Activated T-cell treated with anti-CD3 and anti-CD28 coated beads for 1 hour (primary cell): Measurements from ENCODE around the gene FBXL20.
A peak's percentile ranks its signal among the peaks of the same experiment; 100 is the strongest.
"Not testable (repeated sequence)": the region's sequence is repeated elsewhere in the genome, so short reads cannot be mapped to it uniquely, and the experiment has no call there.

Experiments used
- DNase-seq: peaks from one replicate; pipeline ENCODE4 v3.0.0-alpha.2; 2020; ENCODE audit warnings: low read depth

FBXL20 gene

DNA sequence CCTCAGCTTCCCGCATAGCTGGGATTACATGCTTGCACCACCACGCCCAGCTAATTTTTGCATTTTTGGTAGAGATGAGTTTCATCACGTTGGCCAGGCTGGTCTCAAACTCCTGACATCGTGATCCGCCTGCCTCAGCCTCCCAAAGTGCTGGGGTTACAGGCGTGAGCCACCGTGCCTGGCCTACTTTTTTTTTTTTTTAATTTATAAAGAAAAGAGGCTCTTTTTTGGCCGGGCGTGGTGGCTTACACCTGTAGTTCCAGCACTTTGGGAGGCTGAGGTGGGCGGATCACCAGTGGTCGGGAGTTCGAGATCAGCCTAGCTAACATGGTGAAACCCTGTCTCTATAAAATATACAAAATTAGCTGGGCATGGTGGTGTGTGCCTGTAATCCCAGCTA is 151.3 kb downstream of the FBXL20 start:
- not testable (repeated sequence) for DNase-seq

DNA sequence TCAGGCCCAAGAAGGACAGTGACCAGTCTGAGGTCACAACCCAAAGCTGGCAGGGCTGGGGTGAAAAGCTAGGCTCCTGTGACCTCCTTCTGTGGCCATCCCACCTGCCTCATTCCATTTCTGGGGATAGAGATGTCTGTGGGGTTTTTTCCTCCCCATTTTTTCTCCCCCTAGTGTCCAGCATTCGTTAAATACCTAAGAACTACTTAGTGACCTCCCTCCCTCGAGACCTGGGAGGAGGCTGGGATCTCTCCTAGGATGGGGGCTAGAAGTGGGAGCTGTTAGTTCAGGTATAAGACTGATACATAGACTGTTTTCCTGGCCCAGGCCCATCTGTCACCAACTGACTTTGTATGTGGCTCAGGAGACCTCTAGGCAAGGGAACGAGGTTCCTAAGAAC is 155.2 kb downstream of the FBXL20 start:
- no peak for DNase-seq

GRCh38 chr17:39244600-39245570 is 156.5 kb downstream of the FBXL20 start:
- peak; percentile 87 for DNase-seq

- no peak for DNase-seq
Measured at GRCh38 chr17:39244016-39244599, 157.3 kb downstream of the FBXL20 start.

DNA sequence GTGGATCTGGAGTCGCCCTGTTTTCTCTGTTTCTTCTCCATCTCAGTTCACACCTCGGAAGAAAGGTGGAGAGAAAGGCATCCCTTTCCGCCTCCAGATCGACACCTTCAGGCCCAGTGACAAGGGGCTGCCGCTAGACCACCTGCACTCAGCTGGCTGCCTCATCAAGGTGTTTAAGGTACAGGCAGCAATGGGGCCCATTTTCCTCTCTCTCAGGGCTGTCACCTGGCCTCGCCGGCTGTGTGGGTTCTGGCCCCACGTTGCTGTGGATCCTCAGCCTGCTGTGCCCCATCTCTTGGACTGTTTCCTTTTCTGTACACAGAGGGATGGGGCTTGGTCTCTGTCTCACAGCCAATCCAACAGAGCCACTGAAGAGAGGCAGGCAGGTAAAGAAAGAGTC is 158.3 kb downstream of the FBXL20 start:
- DNase-seq, result no peak

GRCh38 chr17:39240631-39241030 is 160.8 kb downstream of the FBXL20 start:
- DNase-seq, result no peak

DNA sequence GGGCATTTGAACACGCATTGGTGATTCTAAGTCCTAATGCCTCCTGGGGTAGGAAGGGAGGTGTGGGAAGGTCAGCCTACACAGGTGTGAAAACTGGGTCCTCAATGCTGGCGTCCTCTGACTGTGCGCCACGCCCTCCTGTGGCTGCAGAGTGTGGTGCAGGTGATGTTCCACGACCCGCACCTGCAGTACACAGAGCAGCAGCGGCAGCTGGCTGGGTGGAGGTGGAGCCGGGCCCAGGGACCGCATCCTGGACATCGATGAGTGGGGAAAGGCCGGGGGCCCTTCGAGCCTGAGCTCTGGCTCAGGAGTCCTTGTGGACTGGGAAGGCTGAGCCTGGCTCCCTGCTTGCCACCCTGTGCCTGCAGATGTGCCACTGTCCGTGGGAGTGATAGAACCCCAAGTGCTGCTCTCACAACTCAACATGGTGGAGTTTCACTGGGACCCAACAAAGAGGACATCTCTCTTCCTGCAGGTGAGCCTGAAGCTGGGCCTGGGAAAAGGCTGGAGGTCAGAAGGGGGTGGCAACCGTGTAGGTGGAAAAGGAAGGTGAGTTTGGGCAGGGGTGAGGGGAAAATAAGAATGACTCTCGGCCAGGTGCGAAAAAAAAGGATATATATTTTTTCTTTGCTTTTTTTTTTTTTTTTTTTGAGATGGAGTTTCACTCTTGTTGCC is 161.6 kb downstream of the FBXL20 start:
- peak; percentile 53 for DNase-seq

- DNase-seq, result peak; percentile 66
Measured at GRCh38 chr17:39238311-39238972, 163.0 kb downstream of the FBXL20 start.

DNA sequence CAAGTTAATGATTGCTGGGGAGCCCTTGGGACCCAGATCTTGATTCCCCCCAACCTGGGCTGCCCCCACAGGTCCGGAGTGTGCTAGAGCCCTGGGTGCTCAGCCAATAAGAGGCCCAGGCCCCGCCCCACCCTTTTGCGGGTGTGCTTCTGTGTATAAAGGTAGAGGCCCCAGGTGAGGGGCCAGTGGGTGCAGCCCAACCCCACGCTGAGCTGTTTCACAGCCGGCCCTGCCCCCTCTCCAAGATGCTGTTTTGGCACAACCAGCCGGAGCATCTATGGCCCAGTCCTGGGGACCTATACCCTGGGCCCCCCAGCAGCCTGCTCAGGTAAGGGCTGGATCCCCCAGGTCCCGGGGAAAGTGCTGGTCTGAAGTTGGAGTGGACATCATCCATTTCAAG is 163.8 kb downstream of the FBXL20 start:
- no peak for DNase-seq

GRCh38 chr17:39236981-39237441 is 164.4 kb downstream of the FBXL20 start:
- DNase-seq, result no peak

- no peak for DNase-seq
Measured at GRCh38 chr17:39236450-39236927, 164.9 kb downstream of the FBXL20 start.

DNA sequence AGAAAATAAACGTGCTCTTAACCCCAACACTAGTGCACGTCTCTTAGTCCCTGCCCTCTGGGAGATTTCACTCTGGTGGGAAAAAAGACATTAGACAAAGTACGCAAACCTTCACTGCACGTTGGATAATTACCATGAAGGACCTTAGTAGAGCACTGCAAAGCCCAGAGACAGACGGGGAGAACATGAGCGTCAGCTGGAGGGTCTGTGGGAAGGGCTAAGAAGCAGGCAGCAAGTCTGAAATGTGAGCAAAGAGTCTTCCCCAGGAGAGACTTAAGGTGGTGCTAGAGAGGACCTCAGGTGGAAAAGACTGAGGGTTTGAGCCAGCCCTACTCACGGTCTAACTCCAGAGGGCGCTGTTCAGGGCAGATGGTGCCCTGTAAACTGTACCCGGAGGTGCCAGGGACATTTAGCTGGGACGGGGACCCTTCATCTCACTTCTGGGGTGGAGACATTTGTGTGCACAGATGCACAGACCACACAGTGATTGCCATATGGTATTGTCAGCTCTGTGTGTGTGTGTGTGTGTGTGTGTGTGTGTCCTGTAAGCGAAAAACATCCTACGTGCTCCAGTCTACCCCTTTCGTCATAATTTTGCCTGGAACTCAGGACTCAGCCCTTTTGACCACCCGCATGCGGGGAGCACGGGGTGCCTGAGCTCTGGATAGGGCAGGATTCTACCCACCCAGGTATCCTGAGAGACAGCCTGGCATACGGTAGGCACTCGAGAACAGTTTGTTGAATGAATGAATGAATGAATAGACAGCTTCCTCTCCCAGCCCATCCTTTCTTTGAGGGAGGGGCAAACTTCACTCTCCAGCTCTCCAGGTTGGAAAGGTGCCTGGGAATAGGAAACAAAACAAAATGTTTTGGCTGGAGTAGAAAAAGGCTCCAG is 165.6 kb downstream of the FBXL20 start:
- no peak for DNase-seq

DNA sequence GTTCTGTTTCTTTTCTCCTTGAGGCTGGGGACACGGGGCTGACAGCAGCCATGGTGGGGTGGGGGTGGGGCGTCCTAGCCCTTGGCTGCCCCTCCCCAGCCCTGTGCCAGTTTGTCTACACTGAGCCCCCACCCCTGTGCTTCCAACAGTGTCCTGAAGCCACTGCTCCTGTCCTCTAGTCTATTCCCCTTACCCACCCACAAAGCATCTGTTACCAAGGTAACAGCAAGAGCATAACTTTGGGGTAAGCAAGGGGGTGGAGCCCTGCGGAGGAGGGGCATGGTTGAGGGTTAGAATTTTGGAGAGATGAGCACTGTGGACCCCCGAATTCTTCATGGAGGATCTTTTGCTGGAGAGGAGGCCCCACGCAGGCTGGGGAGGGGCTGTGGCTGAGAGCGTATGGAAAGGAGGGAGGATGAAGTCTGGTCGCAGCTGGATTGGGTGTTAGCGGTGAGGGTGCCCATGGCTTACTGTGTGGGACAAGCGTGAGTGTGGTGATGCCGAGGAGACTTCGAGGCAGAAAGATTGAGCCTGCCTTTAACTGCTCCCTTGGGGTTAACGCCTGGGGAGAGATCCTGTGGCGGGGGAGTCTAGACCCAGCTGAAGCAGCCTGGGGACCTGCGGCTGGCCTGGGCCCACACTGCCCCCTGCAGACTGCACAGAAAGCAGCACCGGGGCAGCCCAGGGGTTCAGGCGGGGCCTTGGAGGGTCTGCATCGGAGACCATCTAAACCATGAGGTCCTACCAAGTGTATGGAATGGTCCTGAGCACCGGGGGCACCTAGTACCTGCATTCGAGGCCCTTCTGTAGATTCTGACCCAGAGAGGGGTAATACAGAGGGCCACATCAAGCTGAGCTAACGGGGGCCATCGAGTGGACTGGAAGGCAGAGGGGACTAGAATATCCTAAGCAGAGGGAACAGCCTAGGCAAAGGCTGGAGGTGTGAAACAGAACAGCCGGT is 169.6 kb downstream of the FBXL20 start:
- peak; percentile 49 for DNase-seq

GRCh38 chr17:39231091-39231561 is 170.3 kb downstream of the FBXL20 start:
- no peak for DNase-seq

DNA sequence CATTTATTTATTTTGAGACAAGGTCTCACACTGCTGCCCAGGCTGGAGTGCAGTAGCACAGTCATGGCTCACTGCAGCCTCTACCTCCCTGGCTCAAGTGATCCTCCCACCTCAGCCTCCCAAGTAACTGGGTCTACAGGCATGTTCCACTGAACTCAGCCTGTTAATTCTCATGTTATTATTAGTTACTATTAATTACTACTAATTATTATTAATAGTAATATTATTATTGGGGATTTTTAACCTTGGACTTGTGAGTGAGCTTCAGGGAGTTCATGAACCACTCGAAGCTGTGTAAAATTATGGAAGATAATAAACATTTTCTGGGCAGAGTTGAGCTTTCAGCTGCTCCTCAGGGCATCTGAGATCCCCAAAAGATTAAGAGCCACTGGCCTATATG is 171.1 kb downstream of the FBXL20 start:
- DNase-seq, result no peak

- no peak for DNase-seq
Measured at GRCh38 chr17:39229274-39229913, 172.0 kb downstream of the FBXL20 start.

DNA sequence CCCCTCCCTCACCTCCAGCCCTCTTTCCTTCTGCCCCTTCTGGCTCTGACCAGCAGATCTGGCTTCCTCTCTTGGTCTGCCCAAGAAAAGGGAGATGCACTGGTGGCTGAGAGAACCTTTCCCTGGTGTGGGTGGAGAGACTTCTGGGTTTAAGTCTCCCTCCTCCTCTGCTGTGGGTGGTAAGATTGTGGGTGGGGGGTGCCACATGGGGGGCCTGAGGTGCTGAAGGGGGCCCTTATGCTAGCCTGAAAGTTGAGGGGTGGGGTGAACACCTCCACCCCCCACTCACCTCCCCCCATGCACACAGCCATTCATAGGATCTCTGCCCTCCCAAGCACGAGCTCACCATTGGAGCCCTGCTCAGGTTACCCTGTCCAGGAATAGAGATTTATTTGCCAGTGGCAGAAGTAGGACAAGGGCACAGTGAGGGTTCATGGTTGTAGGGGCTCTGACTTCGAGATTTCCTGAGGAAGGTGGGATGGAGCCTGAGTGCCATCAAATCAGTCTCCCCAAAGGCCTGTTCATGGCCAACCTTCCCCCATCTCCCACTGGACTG is 174.0 kb downstream of the FBXL20 start:
- DNase-seq, result no peak

GRCh38 chr17:39225959-39226683 is 175.3 kb downstream of the FBXL20 start:
- DNase-seq, result peak; percentile 44
